ENCODE data around the gene GTF2B.
"Not testable (repeated sequence)": the region's sequence is repeated elsewhere in the genome, so short reads cannot be mapped to it uniquely, and the experiment has no call there.

The GTF2B gene

GRCh38 chr1:88883156-88883555 lies 8.2 kb downstream of the GTF2B start:
- DNase-seq (ENCODE audit: low spot score) = no peak

GRCh38 chr1:88880717-88881116 lies 10.7 kb downstream of the GTF2B start:
- not testable (repeated sequence) for DNase-seq (ENCODE audit: low spot score)

GRCh38 chr1:88878731-88879130 lies 12.6 kb downstream of the GTF2B start:
- no peak for DNase-seq (ENCODE audit: low spot score)

GRCh38 chr1:88877911-88878310 lies 13.5 kb downstream of the GTF2B start:
- DNase-seq (ENCODE audit: low spot score) = no peak

- no peak for DNase-seq (ENCODE audit: low spot score)
Measured at GRCh38 chr1:88877382-88877825, 14.0 kb downstream of the GTF2B start.

GRCh38 chr1:88876573-88877365 lies 14.6 kb downstream of the GTF2B start:
- DNase-seq (ENCODE audit: low spot score) = no peak

GRCh38 chr1:88875595-88875994 lies 15.8 kb downstream of the GTF2B start:
- no peak for DNase-seq (ENCODE audit: low spot score)

- no peak for DNase-seq (ENCODE audit: low spot score)
Measured at GRCh38 chr1:88873737-88874349, 17.5 kb downstream of the GTF2B start.

- DNase-seq (ENCODE audit: low spot score) = not testable (repeated sequence)
Measured at GRCh38 chr1:88869644-88870043, 21.7 kb downstream of the GTF2B start.

- DNase-seq (ENCODE audit: low spot score) = peak; percentile 20
Measured at GRCh38 chr1:88867743-88868521, 23.4 kb downstream of the GTF2B start.

- DNase-seq (ENCODE audit: low spot score) = no peak
Measured at GRCh38 chr1:88851303-88852063, 39.9 kb downstream of the GTF2B start.

- DNase-seq (ENCODE audit: low spot score) = no peak
Measured at GRCh38 chr1:88847643-88848042, 43.7 kb downstream of the GTF2B start.

- no peak for DNase-seq (ENCODE audit: low spot score)
Measured at GRCh38 chr1:88825721-88826120, 65.6 kb downstream of the GTF2B start.

GRCh38 chr1:88819642-88820041 lies 71.7 kb downstream of the GTF2B start:
- DNase-seq (ENCODE audit: low spot score) = not testable (repeated sequence)

- no peak for DNase-seq (ENCODE audit: low spot score)
Measured at GRCh38 chr1:88813471-88813870, 77.9 kb downstream of the GTF2B start.

- DNase-seq (ENCODE audit: low spot score) = no peak
Measured at GRCh38 chr1:88812366-88812765, 79.0 kb downstream of the GTF2B start.

GRCh38 chr1:88803444-88803843 lies 87.9 kb downstream of the GTF2B start:
- DNase-seq (ENCODE audit: low spot score) = no peak

GRCh38 chr1:88802950-88803349 lies 88.4 kb downstream of the GTF2B start:
- no peak for DNase-seq (ENCODE audit: low spot score)
